Neutrophil (primary cell): ENCODE data around the gene HIVEP3.

ENCODE experiments used
- H3K27ac ChIP-seq: fragments of 200-600 bp; sonication (generic); 2 replicates; pipeline ENCODE4 v1.5.1; 2016; ENCODE audit warnings: mild to moderate bottlenecking, moderate library complexity
- H3K27me3 ChIP-seq: fragments of 200-600 bp; sonication (generic); 2 replicates; pipeline ENCODE4 v1.6.0; 2016; ENCODE audit warnings: mild to moderate bottlenecking
- H3K36me3 ChIP-seq: fragments of 200-600 bp; sonication (generic); 2 replicates; pipeline ENCODE4 v1.5.1; 2017
- H3K4me1 ChIP-seq, 2 experiments: fragments of 200-600 bp in 1 of 2; sonication (generic) in 1 of 2; 1 replicate in 1 of 2; 2 replicates in 1 of 2; pipeline versions ENCODE4 v1.5.1 to v1.6.1; 2013 to 2016; ENCODE audit warnings: low read depth in 1 of 2, low read length in 1 of 2, mild to moderate bottlenecking in 1 of 2, moderate library complexity in 1 of 2; ENCODE audit not compliant: control insufficient read depth in 1 of 2, insufficient read depth in 1 of 2
- H3K4me3 ChIP-seq, 2 experiments: fragments of 200-600 bp in 1 of 2; sonication (generic) in 1 of 2; 1 replicate in 1 of 2; 2 replicates in 1 of 2; pipeline ENCODE4 v1.5.1; 2013 to 2016; ENCODE audit warnings: low read depth in 1 of 2, low read length in 1 of 2, mild to moderate bottlenecking in 1 of 2, moderate library complexity in 1 of 2
- H3K9me3 ChIP-seq: fragments of 200-600 bp; sonication (generic); 2 replicates; pipeline ENCODE4 v1.5.1; 2016
- CTCF ChIP-seq: fragments of 200-600 bp; sonication (generic); IDR thresholded peaks from 2 replicates; pipeline ENCODE4 v1.5.1; 2016; ENCODE audit warnings: antibody characterized with exemption

HIVEP3 gene

DNA sequence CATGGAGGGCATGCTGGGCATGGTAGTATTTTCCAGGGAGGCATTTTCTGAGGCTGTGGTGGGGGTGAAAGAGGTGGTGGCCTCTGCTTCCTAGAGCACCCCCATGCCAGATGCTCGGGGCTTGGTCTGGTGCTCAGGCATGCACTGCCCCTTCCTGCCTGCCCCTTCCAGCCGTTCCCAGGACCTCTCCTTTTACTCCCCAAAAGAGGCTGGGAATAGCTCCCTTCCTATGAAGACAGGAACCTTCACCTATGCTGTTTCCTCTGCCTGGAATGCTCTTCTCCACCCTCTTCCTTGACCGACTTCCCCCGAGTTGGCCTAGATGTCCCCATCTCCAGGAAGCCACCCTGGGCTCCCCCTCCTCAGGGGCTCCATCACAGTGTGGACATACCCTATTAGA, 443.4 kb downstream of the HIVEP3 start:
- H3K4me1 ChIP-seq = no peaks in the 10 kb centered on the region
- no peaks in the 10 kb centered on the region for H3K9me3 ChIP-seq
- TF ChIP-seq CTCF = no peak

GRCh38 chr1:41474490-41475271, 444.0 kb downstream of the HIVEP3 start:
- H3K9me3 ChIP-seq = no peaks in the 10 kb centered on the region
- H3K4me1 ChIP-seq = no peaks in the 10 kb centered on the region
- H3K4me3 ChIP-seq = no peak overlapping the region
- no peak for TF ChIP-seq CTCF
- no peak overlapping the region for H3K27ac ChIP-seq
- H3K27me3 ChIP-seq = no peaks in the 10 kb centered on the region
- H3K36me3 ChIP-seq = no peaks in the 10 kb centered on the region

More for the DNA sequence above, 443.4 kb downstream of the HIVEP3 start:
- no peak overlapping the region for H3K27ac ChIP-seq
- H3K36me3 ChIP-seq = no peaks in the 10 kb centered on the region
- H3K27me3 ChIP-seq = no peaks in the 10 kb centered on the region
- H3K4me3 ChIP-seq = no peak overlapping the region

DNA sequence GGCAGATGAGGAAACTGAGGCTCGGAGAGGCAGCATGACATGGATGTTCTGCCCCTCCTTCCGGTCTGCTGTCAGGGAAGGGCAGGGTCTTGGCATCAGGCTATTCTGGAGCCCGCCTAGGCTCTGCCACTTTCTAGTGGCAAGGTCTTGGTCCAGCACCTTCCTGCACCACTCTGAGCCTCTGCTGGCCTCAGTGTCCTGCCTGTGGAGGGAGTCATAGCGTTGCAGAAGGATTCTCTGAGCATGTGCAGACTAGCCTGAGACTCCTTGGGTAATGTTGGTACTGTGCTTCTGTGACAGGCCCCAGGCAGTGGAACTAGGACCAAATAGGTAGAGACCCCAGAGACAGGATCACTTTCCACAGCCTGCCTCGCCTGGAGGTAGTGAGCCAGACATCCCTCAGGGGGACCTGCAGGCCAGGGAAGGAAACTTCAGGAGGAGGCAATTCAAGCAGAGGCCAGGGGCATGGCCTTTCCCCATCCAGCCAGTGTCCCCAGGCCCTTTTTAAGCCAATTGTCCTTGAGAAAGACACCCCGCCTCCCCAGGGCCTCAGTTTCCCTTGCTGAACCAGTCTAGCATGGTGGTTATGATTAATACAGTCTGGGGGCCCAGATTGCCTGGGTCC, 444.9 kb downstream of the HIVEP3 start:
- no peaks in the 10 kb centered on the region for H3K27me3 ChIP-seq
- no peaks in the 10 kb centered on the region for H3K4me1 ChIP-seq
- TF ChIP-seq CTCF = no peak
- no peak overlapping the region for H3K27ac ChIP-seq
- no peaks in the 10 kb centered on the region for H3K9me3 ChIP-seq
- H3K36me3 ChIP-seq = no peaks in the 10 kb centered on the region
- H3K4me3 ChIP-seq = no peak overlapping the region

- no peak for TF ChIP-seq CTCF
- Histone ChIP-seq H3K27me3 (no peaks in the 10 kb centered on the region), H3K36me3 (no peaks in the 10 kb centered on the region), H3K9me3 (no peaks in the 10 kb centered on the region), H3K27ac (no peak overlapping the region), H3K4me1 (no peaks in the 10 kb centered on the region), H3K4me3 (no peak overlapping the region)
Measured at GRCh38 chr1:41471658-41472057, 447.1 kb downstream of the HIVEP3 start.

DNA sequence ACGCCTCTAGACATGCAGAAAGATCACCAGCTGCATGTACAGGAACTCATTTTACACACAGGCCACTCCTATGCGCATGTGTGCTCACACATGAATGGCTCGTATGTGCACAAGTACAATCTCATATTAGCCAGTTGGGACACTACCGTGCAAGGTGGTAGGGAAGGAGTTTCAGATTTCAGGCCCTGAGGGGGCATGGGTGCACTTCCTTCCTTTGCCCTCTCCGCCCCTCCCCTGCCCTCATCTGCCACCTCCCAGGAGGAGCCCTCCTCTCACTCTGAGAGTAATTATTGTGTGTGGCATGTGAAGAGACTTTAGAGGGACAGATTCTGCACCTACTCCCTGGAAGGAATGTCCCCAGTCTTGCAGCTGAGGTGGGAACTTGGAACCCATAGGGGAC, 449.0 kb downstream of the HIVEP3 start:
- no peak for TF ChIP-seq CTCF

More for the DNA sequence above, 449.0 kb downstream of the HIVEP3 start:
- Histone ChIP-seq H3K27ac (no peak overlapping the region), H3K4me3 (no peak overlapping the region), H3K27me3 (no peaks in the 10 kb centered on the region), H3K4me1 (no peaks in the 10 kb centered on the region), H3K9me3 (no peaks in the 10 kb centered on the region), H3K36me3 (no peaks in the 10 kb centered on the region)
